ENCODE measurements around the gene TMEM88. TPM values are rescaled to one million over a fixed set of nuclear protein-coding genes. Genes with fewer than 3 reads are reported as not detected.

The TMEM88 gene
- total RNA-seq, 1 experiment from 2014 or later, result 11.3 TPM

DNA sequence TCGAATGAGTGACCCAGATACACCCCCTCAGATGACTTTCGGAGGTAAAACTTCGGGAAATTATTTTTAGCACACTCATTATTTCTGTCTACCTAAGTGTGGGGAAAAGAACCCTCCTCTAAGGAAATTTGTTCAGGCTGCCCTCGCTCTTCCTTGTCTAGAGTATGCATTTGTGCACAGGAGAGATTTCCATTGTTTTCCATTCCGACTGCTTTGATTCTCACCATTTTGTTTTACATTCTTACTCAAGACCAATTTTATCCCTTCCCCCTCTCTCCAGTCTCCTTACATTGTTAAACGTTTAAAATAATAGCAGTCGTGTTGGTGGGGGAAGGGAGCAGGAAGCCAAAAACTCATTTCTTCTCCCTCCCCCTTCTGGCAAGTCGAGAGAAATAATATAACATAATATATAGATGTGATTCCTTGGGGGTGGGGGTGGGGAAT lies 32.2 kb downstream of the TMEM88 start:
- DNase-seq, result peak; percentile 13
- WGBS (ENCODE audit: extremely low coverage, insufficient read length, low lambda C conversion rate), result no CpG with 5 or more reads among the region's 8 CpGs
- Histone ChIP-seq H2BK15ac (ENCODE audit: low read depth, low read length) (no peak overlapping the region), H2BK5ac (ENCODE audit: insufficient read length, low read length) (no peak overlapping the region), H3K79me1 (ENCODE audit: insufficient read depth, low read depth, low read length, poor library complexity, severe bottlenecking) (no peaks in the 10 kb centered on the region), H3K4me1 (ENCODE audit: insufficient read depth, low read length) (no peaks in the 10 kb centered on the region), H3K14ac (ENCODE audit: insufficient read depth, low read length) (no peak overlapping the region), H3K27ac (ENCODE audit: insufficient read length, low read depth, low read length) (no peak overlapping the region), H2BK12ac (ENCODE audit: insufficient read length, low read depth, low read length) (no peak overlapping the region), H2BK20ac (ENCODE audit: low read depth, low read length, poor library complexity, severe bottlenecking) (no peak overlapping the region), H3K27me3 (ENCODE audit: insufficient read depth, low read length) (no peaks in the 10 kb centered on the region; the same call in 1 of the 2 replicates), H2AFZ (ENCODE audit: low read length) (no peak overlapping the region), H3K23ac (ENCODE audit: insufficient read length, low read depth, low read length) (no peak overlapping the region), H4K20me1 (ENCODE audit: control insufficient read depth, insufficient read depth, insufficient read length) (no peaks in the 10 kb centered on the region), H2BK120ac (ENCODE audit: low read depth, low read length, poor library complexity, severe bottlenecking) (no peak overlapping the region), H2AK5ac (ENCODE audit: insufficient read length, low read length) (no peak overlapping the region), H3K9me3 (ENCODE audit: control insufficient read depth, low read depth, low read length) (no peaks in the 10 kb centered on the region), H4K5ac (ENCODE audit: insufficient read length, low read depth, low read length) (no peak overlapping the region), H3K18ac (ENCODE audit: insufficient read length, low read depth, low read length) (no peak overlapping the region), H3K9ac (ENCODE audit: extremely low read depth, insufficient read length, low read length) (no peak overlapping the region), H3T11ph (ENCODE audit: low read length) (no peak overlapping the region), H3K79me2 (ENCODE audit: insufficient read depth, low read length) (no peaks in the 10 kb centered on the region), H3K4ac (ENCODE audit: low read depth, low read length) (no peak overlapping the region), H3K4me2 (ENCODE audit: insufficient read depth, insufficient read length, low read length) (peak overlapping the region; percentile 82), H3K23me2 (ENCODE audit: insufficient read length, low read depth, low read length, poor library complexity, severe bottlenecking) (peaks cover 28% of the 10 kb centered on the region), H4K8ac (replicated peaks; ENCODE audit: insufficient read length, low read depth, low read length) (no peak overlapping the region), H4K91ac (ENCODE audit: insufficient read length, low read depth, low read length) (no peak overlapping the region), H3K56ac (ENCODE audit: insufficient read length, low read depth, low read length) (no peak overlapping the region)
- no peak for TF ChIP-seq CTCF (conservative IDR thresholded peaks at IDR 0.05)
- H3K27me3 Mint-ChIP-seq (ENCODE audit: low read depth), result no peaks in the 10 kb centered on the region; the same call in none of the 2 replicates
- H3K4me1 Mint-ChIP-seq, result peaks cover 3 to 4% of the 10 kb centered on the region in 2 experiments
- H3K4me3 Mint-ChIP-seq, result no peak overlapping the region
- no peak overlapping the region for H3K27ac Mint-ChIP-seq
- no peaks in the 10 kb centered on the region for H3K9me3 Mint-ChIP-seq
- H3K36me3 Mint-ChIP-seq (ENCODE audit: insufficient read depth in 1 of 3, low read depth in 3 of 3), result peaks cover 0 to 12% (median 0%) of the 10 kb centered on the region in 3 experiments; a peak in 3 of 7 replicates
